HepG2 (cell line): Measurements from ENCODE around the gene VRK3.

Experiments
- EZH2 ChIP-seq: conservative IDR thresholded peaks from 2 replicates; pipeline ENCODE4 v1.6.1; 2012; ENCODE audit warnings: mild to moderate bottlenecking, low read depth, low read length, moderate library complexity
- RFX5 ChIP-seq: IDR thresholded peaks from 2 replicates; pipeline ENCODE4 v1.6.1; 2011; ENCODE audit warnings: low read depth, low read length, improper control_type of control experiment
- SMC3 ChIP-seq: IDR thresholded peaks from 2 replicates; pipeline ENCODE4 v1.6.1; 2011; ENCODE audit warnings: low read length, improper control_type of control experiment
- SNAI1 ChIP-seq: sonication (generic); formaldehyde crosslinking; IDR thresholded peaks from 2 replicates; pipeline ENCODE4 v1.5.0; 2020; ENCODE audit warnings: mild to moderate bottlenecking, missing genetic modification reagents, borderline replicate concordance
- ZNF768 ChIP-seq: sonication (generic); formaldehyde crosslinking; IDR thresholded peaks from 2 replicates; pipeline ENCODE4 v1.4.0; 2020; ENCODE audit warnings: missing genetic modification reagents

DNA sequence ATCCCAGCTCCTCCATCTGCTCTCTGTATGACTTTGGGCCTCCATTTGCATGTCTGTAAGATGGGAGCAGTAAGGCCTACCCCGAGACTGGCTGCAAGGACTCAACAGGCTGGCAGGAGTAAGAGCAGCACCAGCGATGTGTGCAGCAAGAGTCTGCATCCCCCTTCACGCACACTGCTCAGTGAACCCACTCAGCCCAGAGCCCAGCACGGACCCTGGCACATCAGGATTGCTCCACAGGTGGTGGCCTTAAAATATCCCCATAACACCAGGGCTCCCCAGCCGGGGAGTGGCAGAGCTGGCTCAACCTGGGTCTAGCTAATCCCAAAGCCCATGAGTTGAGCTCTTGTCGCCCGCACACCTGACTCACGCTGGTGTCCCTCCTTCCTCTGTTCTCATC is 23.4 kb downstream of the VRK3 start:
- TF ChIP-seq EZH2 (no peak), SNAI1 (CRISPR knock-in tag) (no peak), SMC3 (no peak), RFX5 (no peak), ZNF768 (CRISPR knock-in tag) (no peak)
